Activated CD4-positive, alpha-beta memory T cell treated with anti-CD3 and anti-CD28 coated beads for 36 hours (primary cell): ENCODE results near the gene CIDEC. TPM values are rescaled to one million over a fixed set of nuclear protein-coding genes. Genes with fewer than 3 reads are reported as not detected.
"Not testable (repeated sequence)": the region's sequence is repeated elsewhere in the genome, so short reads cannot be mapped to it uniquely, and the experiment has no call there.

Experiments
- CTCF ChIA-PET: fragments of 350-600 bp; sonication (Branson Sonifier 250); formaldehyde crosslinking; loops from one replicate; lab custom pipeline; 2021; ENCODE audit warnings: antibody characterized with exemption, inconsistent platforms; lab: Charles Lee
- POLR2A ChIA-PET: fragments of 350-600 bp; sonication (Branson Sonifier 250); formaldehyde crosslinking; loops from one replicate; lab custom pipeline; 2021; ENCODE audit warnings: antibody characterized with exemption; lab: Charles Lee
- DNase-seq: peaks from one replicate; pipeline ENCODE4 v3.0.0-alpha.2; 2020
- H3K27ac Mint-ChIP-seq: one replicate; pipeline ENCODE4 v1.8.0; 2021; ENCODE audit warnings: mixed read lengths
- H3K27me3 Mint-ChIP-seq: one replicate; pipeline ENCODE4 v1.8.0; 2021; ENCODE audit warnings: mixed read lengths
- H3K36me3 Mint-ChIP-seq: one replicate; pipeline ENCODE4 v1.8.0; 2021; ENCODE audit warnings: mixed read lengths
- H3K4me1 Mint-ChIP-seq: one replicate; pipeline ENCODE4 v1.8.0; 2021; ENCODE audit warnings: low read depth, mixed read lengths
- H3K4me3 Mint-ChIP-seq: one replicate; pipeline ENCODE4 v1.8.0; 2021; ENCODE audit warnings: mild to moderate bottlenecking, mixed read lengths
- H3K9me3 Mint-ChIP-seq: one replicate; pipeline ENCODE4 v1.8.0; 2021; ENCODE audit warnings: mixed read lengths
- intact Hi-C: fragments of 100-400 bp; cut with micrococcal nuclease; formaldehyde crosslinking; loops from one replicate; pipeline ENCODE4 v1.15.1; 2023
- total RNA-seq, 2 experiments: library from RNA; stranded (reverse); gene quantifications; one replicate each; pipeline ENCODE4 v1.2.3, GENCODE V29; 2021

CIDEC gene
- total RNA-seq, 2 experiments from 2014 or later: not detected

- H3K36me3 Mint-ChIP-seq, H3K4me3 Mint-ChIP-seq, H3K27me3 Mint-ChIP-seq, H3K27ac Mint-ChIP-seq, CTCF ChIA-PET, H3K9me3 Mint-ChIP-seq, DNase-seq, POLR2A ChIA-PET, intact Hi-C loops: not testable (repeated sequence)
- H3K4me1 Mint-ChIP-seq: peaks cover 29% of the 10 kb centered on the region
Measured at GRCh38 chr3:9900965-9901415, 20.9 kb upstream of the CIDEC start.

GRCh38 chr3:9899289-9899791 is 19.3 kb upstream of the CIDEC start:
- intact Hi-C loops: loop anchor here (10.0 kb wide), 1 partner anchor 505 kb away; the partner anchor contains the start of gene SETD5
- H3K4me3 Mint-ChIP-seq: no peak overlapping the region
- ChIA-PET POLR2A (no interaction called here), CTCF (interaction anchor here (1.1 kb wide), 1 partner anchor 47 kb away, joined by 3 read pairs; no protein-coding TSS in a partner anchor)
- H3K36me3 Mint-ChIP-seq: peaks cover 5% of the 10 kb centered on the region
- no peaks in the 10 kb centered on the region for H3K27me3 Mint-ChIP-seq
- no peak overlapping the region for H3K27ac Mint-ChIP-seq
- peaks cover 38% of the 10 kb centered on the region for H3K4me1 Mint-ChIP-seq
- no peak for DNase-seq
- no peaks in the 10 kb centered on the region for H3K9me3 Mint-ChIP-seq

GRCh38 chr3:9898467-9899241 is 18.6 kb upstream of the CIDEC start:
- POLR2A ChIA-PET: no interaction called here
- CTCF ChIA-PET: interaction anchor here (1.1 kb wide), 1 partner anchor 48 kb away, joined by 3 read pairs; no protein-coding TSS in a partner anchor
- intact Hi-C loops: loop anchor here (10.0 kb wide), 1 partner anchor 504 kb away; the partner anchor contains the start of gene SETD5
- Mint-ChIP-seq H3K36me3 (peaks cover 11% of the 10 kb centered on the region), H3K9me3 (no peaks in the 10 kb centered on the region), H3K4me3 (no peak overlapping the region), H3K27ac (no peak overlapping the region), H3K4me1 (peaks cover 43% of the 10 kb centered on the region), H3K27me3 (no peaks in the 10 kb centered on the region)
- DNase-seq: no peak

DNA sequence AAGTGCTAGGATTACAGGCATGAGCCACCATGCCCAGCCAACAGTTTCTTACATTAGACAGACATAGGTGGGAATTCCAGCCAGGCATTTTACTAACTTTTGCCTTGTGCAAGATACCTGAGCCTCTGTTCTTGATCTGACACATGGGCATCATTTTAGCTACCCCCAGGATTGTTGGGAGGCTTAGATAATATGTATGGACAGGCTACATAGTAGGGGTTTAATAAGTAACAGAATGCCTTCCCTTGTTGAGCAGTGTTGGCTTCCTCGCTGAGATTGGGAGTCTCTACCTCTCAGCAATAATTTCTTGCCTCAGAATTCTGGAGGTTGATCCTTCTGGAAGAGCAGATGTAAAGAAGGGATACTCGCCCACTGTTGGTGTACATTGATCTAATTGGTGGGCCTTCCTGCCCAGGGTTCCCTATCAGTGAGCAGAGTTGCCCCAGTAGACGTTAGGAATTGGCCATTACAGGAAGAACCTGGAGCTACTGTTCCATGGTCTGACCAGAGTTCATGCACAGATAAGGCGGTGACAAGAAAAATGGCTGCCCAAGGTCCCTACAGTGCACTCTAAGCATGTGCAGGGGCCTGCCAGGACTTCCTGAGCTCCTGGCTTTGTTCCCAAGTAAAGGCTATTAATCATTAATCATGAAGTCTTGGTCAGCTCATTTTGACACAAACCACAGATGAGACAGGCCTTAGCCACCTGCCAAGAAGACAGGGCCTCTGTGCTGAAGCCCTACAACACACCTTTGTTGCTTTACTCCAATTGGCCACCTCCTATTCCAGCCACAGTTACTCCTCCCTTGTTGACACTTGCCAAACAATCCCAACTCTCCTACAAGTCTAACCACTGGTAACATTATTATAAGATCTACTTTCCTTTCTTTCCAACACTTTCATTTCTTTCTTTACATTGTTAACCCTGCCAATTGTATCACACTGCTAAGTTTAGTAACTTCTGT is 17.6 kb upstream of the CIDEC start:
- Mint-ChIP-seq H3K27ac (no peak overlapping the region), H3K4me1 (peaks cover 40% of the 10 kb centered on the region), H3K36me3 (peaks cover 19% of the 10 kb centered on the region), H3K9me3 (no peaks in the 10 kb centered on the region), H3K27me3 (no peaks in the 10 kb centered on the region), H3K4me3 (no peak overlapping the region)
- CTCF ChIA-PET: interaction anchor here (0.6 to 1.1 kb wide), 2 partner anchors 49 to 241 kb away, joined by 3 to 4 read pairs; no protein-coding TSS in a partner anchor
- intact Hi-C loops: loop anchor here (10.0 kb wide), 1 partner anchor 503 kb away; the partner anchor contains the start of gene SETD5
- POLR2A ChIA-PET: no interaction called here
- no peak for DNase-seq

- not testable (repeated sequence) for H3K27ac Mint-ChIP-seq, DNase-seq, H3K9me3 Mint-ChIP-seq, H3K4me3 Mint-ChIP-seq, H3K27me3 Mint-ChIP-seq
- peaks cover 24% of the 10 kb centered on the region for H3K36me3 Mint-ChIP-seq
- CTCF ChIA-PET: interaction anchor here (0.6 kb wide), 1 partner anchor 241 kb away, joined by 4 read pairs; no protein-coding TSS in a partner anchor
- peaks cover 37% of the 10 kb centered on the region for H3K4me1 Mint-ChIP-seq
- intact Hi-C loops: loop anchor here (10.0 kb wide), 1 partner anchor 502 kb away; the partner anchor contains the start of gene SETD5
- POLR2A ChIA-PET: interaction anchor here (0.6 kb wide), 2 partner anchors 276 to 501 kb away, joined by 3 to 4 read pairs; no protein-coding TSS in a partner anchor
Measured at GRCh38 chr3:9896755-9897407, 16.8 kb upstream of the CIDEC start.

GRCh38 chr3:9895715-9896114 is 15.7 kb upstream of the CIDEC start:
- peaks cover 30% of the 10 kb centered on the region for H3K36me3 Mint-ChIP-seq
- not testable (repeated sequence) for H3K4me3 Mint-ChIP-seq

DNA sequence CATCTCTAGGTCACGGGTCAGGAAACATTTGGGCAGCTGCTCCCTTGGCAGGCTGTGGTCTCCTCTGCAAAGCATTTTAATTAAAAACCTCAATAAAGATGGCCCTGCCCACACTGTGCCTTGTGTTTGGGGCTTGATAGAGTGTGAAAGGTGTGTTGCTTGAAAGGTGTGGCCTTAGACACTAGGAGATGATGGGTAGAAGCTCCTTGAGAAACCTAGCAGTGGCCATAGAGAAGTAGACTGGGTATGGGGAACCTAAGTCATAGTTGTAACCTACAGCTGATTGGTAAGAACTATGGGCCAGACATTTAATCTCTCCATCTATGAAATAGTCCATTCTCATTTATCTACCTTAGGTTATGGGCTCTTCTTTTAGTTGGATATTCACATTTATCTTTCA is 13.7 kb upstream of the CIDEC start:
- Mint-ChIP-seq H3K9me3 (no peaks in the 10 kb centered on the region), H3K4me3 (no peak overlapping the region), H3K27ac (peak overlapping the region; percentile 43), H3K4me1 (peaks cover 37% of the 10 kb centered on the region), H3K36me3 (peaks cover 32% of the 10 kb centered on the region), H3K27me3 (no peaks in the 10 kb centered on the region)
- intact Hi-C loops: loop anchor here (5.0 to 10.0 kb wide), 2 partner anchors 94 to 499 kb away; partner anchors contain the start of genes EMC3 and SETD5
- no peak for DNase-seq
- CTCF ChIA-PET: interaction anchor here (0.6 to 2.3 kb wide), 4 partner anchors 9 to 57 kb away, joined by 3 to 8 read pairs (median 6); partner anchors contain the start of gene IL17RE
- POLR2A ChIA-PET: interaction anchor here (1.1 to 1.4 kb wide), 2 partner anchors 9 to 19 kb away, joined by 4 to 5 read pairs; partner anchors contain the start of gene IL17RE

More at GRCh38 chr3:9895715-9896114, 15.7 kb upstream of the CIDEC start:
- CTCF ChIA-PET: interaction anchor here (0.6 kb wide), 1 partner anchor 352 kb away, joined by 4 read pairs; no protein-coding TSS in a partner anchor
- H3K9me3 Mint-ChIP-seq, H3K27ac Mint-ChIP-seq, DNase-seq, H3K27me3 Mint-ChIP-seq, POLR2A ChIA-PET: not testable (repeated sequence)
- H3K4me1 Mint-ChIP-seq: peaks cover 37% of the 10 kb centered on the region
- intact Hi-C loops: loop anchor here (10.0 kb wide), 1 partner anchor 501 kb away; the partner anchor contains the start of gene SETD5

DNA sequence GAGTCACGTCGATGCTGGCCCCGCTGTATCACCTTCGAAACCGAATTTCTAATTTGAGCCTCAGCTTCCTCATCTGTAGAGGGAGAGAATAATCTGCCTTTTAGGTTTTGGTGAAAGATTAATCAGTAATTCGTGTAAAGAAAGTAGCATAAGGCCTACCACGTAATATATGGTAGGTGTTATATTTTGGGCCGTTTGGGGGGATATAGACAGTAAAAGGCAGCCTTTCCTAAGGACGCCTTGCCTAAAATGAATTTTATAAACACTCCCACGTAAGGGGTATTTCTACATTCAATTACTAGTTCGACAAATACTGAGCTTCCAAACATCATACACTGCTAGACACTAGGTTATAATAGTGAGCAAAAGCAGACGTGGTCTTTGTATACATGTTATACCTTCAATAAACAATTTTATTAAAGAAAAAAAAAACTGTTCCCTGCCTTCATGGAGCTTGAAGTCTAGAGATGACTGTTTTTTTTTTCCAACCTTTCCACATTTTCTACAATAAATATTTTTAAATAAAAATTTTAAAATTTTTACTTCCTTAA is 11.1 kb upstream of the CIDEC start:
- intact Hi-C loops: loop anchor here (2.0 to 10.0 kb wide), 5 partner anchors 18 to 496 kb away; partner anchors contain the start of genes EMC3, RPUSD3 and SETD5
- peaks cover 32% of the 10 kb centered on the region for H3K36me3 Mint-ChIP-seq
- DNase-seq: no peak
- H3K9me3 Mint-ChIP-seq: no peaks in the 10 kb centered on the region
- ChIA-PET POLR2A (interaction anchor here (1.0 to 2.8 kb wide), 10 partner anchors 12 to 430 kb away, joined by 3 to 24 read pairs (median 4); partner anchors contain the start of genes CAMK1, CRELD1, EMC3 and IL17RE), CTCF (interaction anchor here (1.0 to 2.6 kb wide), 6 partner anchors 11 to 127 kb away, joined by 3 to 15 read pairs (median 4); partner anchors contain the start of genes CRELD1 and IL17RE)
- H3K4me3 Mint-ChIP-seq: peak overlapping the region; percentile 99
- H3K27me3 Mint-ChIP-seq: no peaks in the 10 kb centered on the region
- H3K4me1 Mint-ChIP-seq: peaks cover 33% of the 10 kb centered on the region
- peak overlapping the region; percentile 99 for H3K27ac Mint-ChIP-seq

GRCh38 chr3:9890249-9891071 is 10.4 kb upstream of the CIDEC start, which contains the start of gene JAGN1:
Gene JAGN1 (plus strand): TSS chr3:9890610. CDS start chr3:9890723, 113 bp downstream.
- peak; percentile 96 for DNase-seq
- CTCF ChIA-PET: interaction anchor here (1.0 to 2.6 kb wide), 4 partner anchors 12 to 128 kb away, joined by 3 to 15 read pairs (median 4); partner anchors contain the start of genes CRELD1 and IL17RE
- H3K36me3 Mint-ChIP-seq: peaks cover 31% of the 10 kb centered on the region
- H3K27ac Mint-ChIP-seq: peak within 1 kb of the TSS; percentile 99
- H3K9me3 Mint-ChIP-seq: no peaks in the 10 kb centered on the region
- H3K4me3 Mint-ChIP-seq: peak within 1 kb of the TSS; percentile 99
- H3K27me3 Mint-ChIP-seq: no peaks in the 10 kb centered on the region
- POLR2A ChIA-PET: interaction anchor here (0.7 to 2.8 kb wide), 12 partner anchors 12 to 430 kb away, joined by 3 to 24 read pairs (median 4); partner anchors contain the start of genes CAMK1, CRELD1, EMC3 and IL17RE
- intact Hi-C loops: loop anchor here (1.0 to 10.0 kb wide), 8 partner anchors 18 to 496 kb away; partner anchors contain the start of genes EMC3, MTMR14, RPUSD3 and SETD5
- peaks cover 31% of the 10 kb centered on the region for H3K4me1 Mint-ChIP-seq
